Kidney (tissue), 14 donors: ENCODE measurements around the gene MYCN. TPM values are rescaled to one million over a fixed set of nuclear protein-coding genes. Genes with fewer than 3 reads are reported as not detected.
A peak's percentile ranks its signal among the peaks of the same experiment; 100 is the strongest.

Experiments used
- DNase-seq, 5 donors: peaks; one replicate each; pipeline ENCODE4 v3.0.0-alpha.2; 2013 to 2020
- FAIRE-seq: peaks from 2 replicates; lab custom pipeline; 2012; peaks lifted over from hg19 to GRCh38; lab: Jason Lieb, UNC
- H3K27ac ChIP-seq, 2 donors: one replicate each; pipeline ENCODE4 v1.7.0; 2013; ENCODE audit warnings: low read depth in 2 of 2, low read length in 2 of 2, inconsistent platforms in 1 of 2
- H3K27me3 ChIP-seq: one replicate; pipeline ENCODE4 v1.7.1; 2013; ENCODE audit warnings: low read length, inconsistent platforms; ENCODE audit not compliant: control insufficient read depth, insufficient read depth
- H3K36me3 ChIP-seq, 3 donors: one replicate each; pipeline versions ENCODE4 v1.7.0 to v1.7.1; 2013; ENCODE audit warnings: low read length in 3 of 3, control low read depth in 1 of 3, inconsistent platforms in 1 of 3; ENCODE audit not compliant: insufficient read depth in 3 of 3, control insufficient read depth in 2 of 3
- H3K4me1 ChIP-seq, 3 donors: one replicate each; pipeline versions ENCODE4 v1.7.0 to v1.7.1; 2013; ENCODE audit warnings: low read length in 3 of 3, inconsistent platforms in 1 of 3, low read depth in 1 of 3; ENCODE audit not compliant: control insufficient read depth in 2 of 3, insufficient read depth in 2 of 3
- H3K4me3 ChIP-seq, 3 donors: one replicate each; pipeline versions ENCODE4 v1.7.0 to v1.8.1; 2013; ENCODE audit warnings: low read length in 3 of 3, control low read depth in 1 of 3, inconsistent platforms in 1 of 3
- H3K9ac ChIP-seq, 3 donors: one replicate each; pipeline versions ENCODE4 v1.7.0 to v1.7.1; 2013; ENCODE audit warnings: low read length in 3 of 3, control low read depth in 1 of 3, inconsistent platforms in 1 of 3
- H3K9me3 ChIP-seq, 3 donors: one replicate each; pipeline versions ENCODE4 v1.7.0 to v1.7.1; 2013; ENCODE audit warnings: low read length in 3 of 3, control low read depth in 1 of 3, inconsistent platforms in 1 of 3; ENCODE audit not compliant: control insufficient read depth in 2 of 3, insufficient read depth in 1 of 3
- intact Hi-C: fragments of 100-400 bp; cut with DNase I; formaldehyde crosslinking; loops from one replicate; pipeline ENCODE4 v1.11.1; 2022
- polyA plus RNA-seq: library from polyadenylated mRNA; stranded (reverse); fragments of 350-450 nt; fragmentation: Illumina TruSeq; extraction: RNeasy Lipid Tissue Mini Kit (QIAGEN cat#74804); gene quantifications from one replicate; pipeline ENCODE4 v1.2.3, GENCODE V29; 2014; ENCODE audit warnings: low read depth, low replicate concordance; ENCODE audit not compliant: insufficient read depth
- total RNA-seq: library from RNA; stranded (reverse); fragmentation: NEBNext Ultra II Directional; extraction: Animal tissue kit (Norgen Biotek cat#: 25700); gene quantifications from one replicate; pipeline ENCODE4 v1.2.1, GENCODE V29; 2021
- TF ChIP-seq, protein P1 (sequence below): IDR thresholded peaks from 3 replicates; pipeline ENCODE4 v1.5.1; 2012; ENCODE audit warnings: mild to moderate bottlenecking, moderate library complexity, borderline replicate concordance; ENCODE audit not compliant: insufficient read depth; ENCODE audit errors: extremely low read depth
- donor health status: control.
- donor health status: control.
- donor health status: control.
- donor health status: control.
- donor health status: control.
- donor health status: DM: yes; HTN: yes; CAD: no.
- donor health status: Normal renal cell carcinoma (clear cell type).

MYCN gene
- total and polyA plus RNA-seq, 2 donors from 2014 or later = 1.7 to 2.2 TPM

DNA sequence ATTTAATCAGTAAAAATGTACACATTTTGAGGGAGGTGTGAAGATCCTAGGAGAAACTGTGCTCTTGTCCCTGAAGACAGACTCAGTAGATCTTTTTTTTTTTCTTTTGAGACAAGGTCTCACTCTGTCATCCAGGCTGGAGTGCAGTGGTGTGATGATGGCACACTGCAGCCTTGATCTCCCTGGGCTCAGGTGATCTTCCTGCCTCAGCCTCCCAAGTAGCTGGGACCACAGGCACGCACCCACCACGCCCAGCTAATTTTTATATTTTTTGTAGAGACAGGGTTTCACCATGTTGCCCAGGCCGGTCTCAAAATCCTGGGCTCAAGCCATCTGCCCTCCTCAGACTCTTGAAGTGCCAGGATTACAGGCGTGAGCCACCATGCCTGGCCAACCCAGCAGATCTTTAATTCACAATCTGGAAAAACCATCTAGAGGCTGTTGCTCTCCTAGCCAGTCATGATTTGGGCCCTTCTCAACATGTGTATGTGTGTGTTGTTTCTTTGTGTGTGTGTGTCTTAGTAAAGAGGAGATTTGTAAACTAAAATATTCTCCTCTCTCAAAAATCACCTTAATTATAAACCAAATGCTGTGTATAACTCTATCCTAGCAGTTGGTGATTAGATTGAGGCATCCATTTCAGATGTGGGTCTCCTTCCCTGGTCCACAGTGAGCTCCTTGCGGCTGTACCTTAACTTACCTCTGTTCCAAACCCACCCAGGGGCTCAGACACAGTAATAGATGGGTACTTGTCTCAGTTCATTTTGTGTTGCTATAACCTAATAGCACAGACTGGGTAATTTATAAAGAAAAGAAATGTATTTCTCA is 3.9 kb upstream of the MYCN start:
- no peak for FAIRE-seq
- TF ChIP-seq, protein P1, sequence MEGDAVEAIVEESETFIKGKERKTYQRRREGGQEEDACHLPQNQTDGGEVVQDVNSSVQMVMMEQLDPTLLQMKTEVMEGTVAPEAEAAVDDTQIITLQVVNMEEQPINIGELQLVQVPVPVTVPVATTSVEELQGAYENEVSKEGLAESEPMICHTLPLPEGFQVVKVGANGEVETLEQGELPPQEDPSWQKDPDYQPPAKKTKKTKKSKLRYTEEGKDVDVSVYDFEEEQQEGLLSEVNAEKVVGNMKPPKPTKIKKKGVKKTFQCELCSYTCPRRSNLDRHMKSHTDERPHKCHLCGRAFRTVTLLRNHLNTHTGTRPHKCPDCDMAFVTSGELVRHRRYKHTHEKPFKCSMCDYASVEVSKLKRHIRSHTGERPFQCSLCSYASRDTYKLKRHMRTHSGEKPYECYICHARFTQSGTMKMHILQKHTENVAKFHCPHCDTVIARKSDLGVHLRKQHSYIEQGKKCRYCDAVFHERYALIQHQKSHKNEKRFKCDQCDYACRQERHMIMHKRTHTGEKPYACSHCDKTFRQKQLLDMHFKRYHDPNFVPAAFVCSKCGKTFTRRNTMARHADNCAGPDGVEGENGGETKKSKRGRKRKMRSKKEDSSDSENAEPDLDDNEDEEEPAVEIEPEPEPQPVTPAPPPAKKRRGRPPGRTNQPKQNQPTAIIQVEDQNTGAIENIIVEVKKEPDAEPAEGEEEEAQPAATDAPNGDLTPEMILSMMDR = no peak
- Histone ChIP-seq H3K27ac (no peak overlapping the region), H3K9ac (no peak overlapping the region), H3K9me3 (no peaks in the 10 kb centered on the region), H3K4me1 (peaks cover 0 to 6% (median 0%) of the 10 kb centered on the region in 3 donors), H3K4me3 (no peak overlapping the region), H3K27me3 (no peaks in the 10 kb centered on the region), H3K36me3 (no peaks in the 10 kb centered on the region)
- intact Hi-C loops = no loop called here
- DNase-seq = no peak

DNA sequence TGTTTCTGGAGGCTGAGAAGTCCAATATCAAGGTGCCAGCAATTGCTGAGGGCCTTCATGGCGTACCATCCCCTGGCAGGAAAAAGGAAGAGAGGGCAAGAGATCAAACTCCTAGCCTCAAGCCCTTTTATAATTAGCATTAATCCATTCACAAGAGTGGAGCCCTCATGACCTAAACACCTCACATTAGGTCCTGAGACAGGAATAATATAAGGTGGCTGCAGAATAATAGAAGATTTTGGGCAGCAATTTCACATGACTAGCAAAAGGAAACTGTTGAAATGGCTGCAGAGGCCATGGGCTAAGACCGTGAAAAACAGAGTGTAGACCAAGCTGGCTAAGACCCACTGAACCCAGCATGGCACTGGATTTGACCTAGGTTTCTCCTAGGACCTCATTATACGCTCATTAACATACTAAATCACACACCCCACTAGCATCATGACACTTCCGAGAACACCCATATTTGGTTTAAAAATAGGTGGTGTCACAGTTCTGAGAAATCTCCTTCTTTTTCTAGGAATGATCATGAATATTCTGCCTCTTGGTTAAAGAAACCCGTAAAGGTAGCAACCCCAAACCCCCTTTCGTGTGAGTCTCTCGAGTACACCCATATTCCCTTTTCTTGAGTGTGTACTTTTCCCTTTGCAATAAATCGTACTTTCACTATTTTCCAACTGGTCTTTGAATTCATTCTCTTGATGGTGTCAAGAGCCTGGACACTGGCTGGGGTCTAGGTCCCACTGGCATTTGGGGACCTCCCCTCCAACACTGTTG is 3.1 kb upstream of the MYCN start:
- no peaks in the 10 kb centered on the region for H3K27me3 ChIP-seq
- no peak overlapping the region for H3K27ac ChIP-seq
- H3K36me3 ChIP-seq = no peaks in the 10 kb centered on the region
- H3K4me1 ChIP-seq = peaks cover 0 to 10% (median 0%) of the 10 kb centered on the region in 3 donors
- no peaks in the 10 kb centered on the region for H3K9me3 ChIP-seq
- intact Hi-C loops = no loop called here
- H3K9ac ChIP-seq = no peak overlapping the region
- no peak overlapping the region for H3K4me3 ChIP-seq
- TF ChIP-seq, protein P1 = no peak
- no peak for DNase-seq
- no peak for FAIRE-seq

DNA sequence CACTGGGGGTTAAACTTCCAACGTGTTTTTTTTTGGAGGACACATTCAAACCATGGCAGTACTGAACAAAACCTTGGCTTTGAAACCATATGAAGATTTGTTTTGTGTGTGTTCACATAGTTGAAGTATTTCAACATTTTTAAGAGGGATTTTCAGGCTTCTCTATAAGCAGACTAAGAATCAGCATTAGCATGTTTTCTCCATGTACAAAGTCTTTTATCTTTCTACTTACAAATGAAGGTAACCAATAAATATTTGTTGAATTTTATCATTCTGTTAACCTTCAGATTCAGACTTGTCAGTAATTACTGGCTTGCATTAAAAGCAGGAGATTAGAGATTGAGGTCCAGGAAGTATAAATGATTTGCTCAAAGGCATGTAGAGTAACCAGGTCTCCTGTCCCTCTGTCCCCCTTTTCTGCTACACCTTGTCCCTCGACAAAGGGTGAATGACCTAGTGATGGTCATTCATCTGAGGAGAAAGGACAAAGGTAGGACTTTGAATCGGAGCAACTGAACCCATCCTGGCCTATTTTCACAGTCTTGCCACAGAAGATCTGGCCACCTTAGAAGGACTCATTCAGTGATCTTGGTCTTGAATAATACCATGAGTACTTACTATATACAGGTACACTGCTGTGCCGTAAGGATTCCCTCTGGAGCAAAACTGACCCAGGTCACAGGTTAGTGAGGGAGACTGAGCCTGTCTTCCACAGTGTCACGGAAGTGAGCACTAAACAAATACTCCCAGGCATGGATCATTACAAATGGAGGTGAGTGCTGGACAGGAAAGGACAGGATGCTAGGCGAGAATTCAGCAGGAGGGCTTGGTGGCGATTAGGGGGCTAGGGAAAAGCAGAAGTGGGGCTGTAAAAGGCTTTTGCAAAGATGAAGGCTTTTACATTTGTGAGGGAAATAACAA is 2.2 kb upstream of the MYCN start:
- H3K9ac ChIP-seq = no peak overlapping the region
- H3K4me3 ChIP-seq = peak overlapping the region in 1 of 3 donors; percentile 43
- no peaks in the 10 kb centered on the region for H3K9me3 ChIP-seq
- H3K27ac ChIP-seq = peak overlapping the region in 1 of 2 donors; percentile 23
- intact Hi-C loops = no loop called here
- no peak for FAIRE-seq
- DNase-seq = no peak
- TF ChIP-seq, protein P1 = no peak
- no peaks in the 10 kb centered on the region for H3K27me3 ChIP-seq
- no peaks in the 10 kb centered on the region for H3K36me3 ChIP-seq
- H3K4me1 ChIP-seq = peaks cover 0 to 15% (median 0%) of the 10 kb centered on the region in 3 donors
